RPMI8226 (cell line): ENCODE data around the gene JPT1.
"Not testable (repeated sequence)": the region's sequence is repeated elsewhere in the genome, so short reads cannot be mapped to it uniquely, and the experiment has no call there.

Experiments
- DNase-seq: peaks from one replicate; pipeline ENCODE4 v3.0.0-alpha.2; 2015

Gene JPT1

DNA sequence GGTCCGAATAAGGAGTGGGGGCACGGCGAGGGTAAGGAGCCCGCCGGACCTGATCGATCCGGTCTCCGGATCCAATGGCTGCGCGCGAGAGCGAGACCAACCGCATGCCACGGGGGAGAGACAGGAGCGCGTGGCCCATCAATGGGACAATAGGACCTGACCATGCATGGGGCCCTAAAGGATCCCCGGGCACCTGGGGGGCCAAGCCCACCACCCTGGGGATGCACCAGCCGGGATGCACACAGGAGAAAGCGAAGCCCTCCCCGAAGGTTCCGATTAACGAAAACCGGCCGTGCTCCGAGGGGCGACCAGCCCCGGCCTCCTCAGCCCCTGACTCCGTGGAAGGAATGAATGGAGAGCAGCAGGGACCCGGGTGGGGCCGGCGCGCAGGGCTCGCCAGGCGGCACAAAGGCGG is 525 bp downstream of the JPT1 start:
- peak; percentile 49 for DNase-seq

DNA sequence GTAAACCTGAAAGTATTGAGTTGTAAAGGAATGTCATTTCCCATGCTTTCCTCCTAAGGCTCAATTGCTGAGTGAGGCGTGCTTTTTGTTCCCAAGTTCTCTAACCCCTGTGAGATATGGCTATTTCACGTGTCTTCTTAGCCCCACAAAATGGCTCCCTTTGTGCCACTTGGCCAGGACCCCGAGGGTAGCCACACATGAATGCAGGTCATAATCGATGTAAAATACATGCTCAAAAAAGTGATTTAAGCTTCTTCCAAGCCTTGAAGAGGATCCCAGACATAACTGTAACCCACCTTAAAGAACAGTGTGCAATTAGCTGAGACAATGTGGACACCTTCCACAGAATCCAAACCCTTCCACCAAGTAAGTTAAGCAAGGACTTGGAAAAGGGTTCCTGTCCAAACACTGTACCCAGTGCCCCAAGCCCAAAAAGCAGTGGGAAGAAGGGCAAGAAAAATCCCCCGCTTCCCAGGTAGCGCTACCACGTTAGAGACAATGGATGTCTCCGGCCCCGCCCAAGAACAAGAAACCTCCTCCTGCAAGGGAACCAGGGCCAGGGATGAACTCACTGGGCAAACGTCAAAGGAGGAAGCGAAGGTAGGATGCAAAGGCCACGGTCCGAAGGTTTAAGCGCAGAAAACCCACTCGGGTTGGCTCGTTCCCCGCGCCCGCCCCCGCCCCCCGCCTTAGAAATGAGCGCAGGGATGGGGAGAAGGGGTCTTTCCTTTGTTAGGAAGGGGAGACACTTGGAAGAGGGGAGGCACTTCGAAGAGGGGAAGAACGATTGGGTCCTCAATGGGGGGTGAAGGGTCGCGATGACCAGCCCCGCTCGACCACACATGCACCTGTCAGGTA is 1.2 kb downstream of the JPT1 start:
- peak; percentile 70 for DNase-seq

DNA sequence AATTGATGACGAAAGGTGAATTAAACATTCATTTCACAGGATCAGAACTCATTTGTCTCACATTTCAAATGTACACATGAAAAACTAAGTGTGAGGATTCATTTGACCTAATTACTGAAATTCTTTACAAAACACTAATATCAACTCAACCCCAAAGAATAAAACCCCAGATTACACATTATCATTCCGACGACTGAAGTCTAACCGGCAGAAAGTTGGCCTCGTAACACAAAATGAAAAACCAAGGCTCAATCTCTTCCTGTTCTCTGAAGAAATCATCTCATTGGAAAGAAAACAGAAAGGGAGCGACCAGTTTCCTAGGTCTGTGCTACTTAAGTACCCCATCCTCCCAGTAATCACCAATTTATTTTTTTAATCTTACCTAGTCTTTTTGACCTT is 1.8 kb downstream of the JPT1 start:
- DNase-seq, result no peak

DNA sequence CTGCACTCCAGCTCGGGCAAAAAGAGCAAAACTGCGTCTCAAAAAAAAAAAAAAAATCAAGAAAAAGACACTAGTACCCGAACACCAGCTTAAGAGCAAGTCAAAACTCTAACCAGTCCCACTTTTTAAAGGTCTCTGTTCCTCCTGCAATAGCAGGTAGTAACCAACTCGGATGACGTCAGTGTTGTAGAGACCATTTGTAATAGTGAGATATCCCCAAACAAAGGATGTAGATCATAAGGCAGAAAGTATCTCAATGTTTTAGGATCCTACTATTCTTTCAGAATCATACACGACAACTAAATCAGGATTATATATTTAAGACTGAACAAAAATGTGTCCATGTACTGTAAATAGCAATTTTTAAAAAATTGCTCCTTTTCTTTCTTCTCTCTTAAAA is 2.4 kb downstream of the JPT1 start:
- no peak for DNase-seq

DNA sequence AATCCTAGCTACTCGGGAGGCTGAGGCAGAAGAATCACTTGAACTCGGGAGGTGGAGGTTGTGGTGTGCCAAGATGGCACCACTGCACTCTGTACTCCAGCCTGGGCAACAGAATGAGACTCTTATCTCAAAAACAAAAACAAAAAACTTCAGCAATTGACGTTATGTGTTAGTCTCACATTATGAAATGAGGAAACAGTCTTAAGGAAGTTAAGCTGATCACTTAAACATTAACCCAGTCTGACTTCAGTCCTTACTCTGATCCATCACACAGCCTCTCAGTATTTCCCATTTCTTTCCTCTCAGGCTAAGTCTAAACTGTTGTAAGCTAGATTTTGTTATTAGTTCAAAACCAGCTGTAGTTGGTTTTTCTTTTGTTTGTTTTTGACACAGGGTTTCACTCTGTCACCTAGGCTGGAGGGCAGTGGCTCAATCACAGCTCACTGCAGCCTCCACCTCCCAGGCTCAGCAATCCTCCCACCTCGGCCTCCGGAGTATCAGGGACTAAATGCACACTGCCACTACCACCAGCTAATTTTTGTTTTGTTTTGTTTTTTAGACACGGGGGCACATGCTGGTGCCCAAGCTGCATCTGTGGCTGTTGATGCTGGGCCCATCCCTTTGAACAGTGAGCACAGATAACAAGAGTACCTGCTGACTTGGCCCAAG is 6.3 kb downstream of the JPT1 start:
- DNase-seq, result no peak

DNA sequence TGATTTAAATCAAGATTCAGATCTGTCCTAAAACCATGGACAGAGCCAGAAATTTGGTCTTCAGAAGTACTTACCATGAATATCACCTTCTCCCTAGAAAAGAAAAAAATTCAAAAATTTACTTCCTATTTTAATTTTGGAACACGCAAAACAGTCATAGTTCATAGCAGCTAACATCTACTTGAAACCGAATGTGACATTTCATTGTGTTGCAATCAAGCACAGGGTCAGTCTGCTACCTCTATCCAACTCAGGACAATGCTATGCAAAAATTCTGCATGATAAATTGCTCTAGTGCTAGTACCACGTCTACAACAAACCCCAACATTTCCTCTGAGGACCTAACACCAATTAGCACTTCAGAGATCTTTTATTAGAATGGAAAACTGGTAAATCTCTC is 7.7 kb downstream of the JPT1 start:
- DNase-seq, result no peak

DNA sequence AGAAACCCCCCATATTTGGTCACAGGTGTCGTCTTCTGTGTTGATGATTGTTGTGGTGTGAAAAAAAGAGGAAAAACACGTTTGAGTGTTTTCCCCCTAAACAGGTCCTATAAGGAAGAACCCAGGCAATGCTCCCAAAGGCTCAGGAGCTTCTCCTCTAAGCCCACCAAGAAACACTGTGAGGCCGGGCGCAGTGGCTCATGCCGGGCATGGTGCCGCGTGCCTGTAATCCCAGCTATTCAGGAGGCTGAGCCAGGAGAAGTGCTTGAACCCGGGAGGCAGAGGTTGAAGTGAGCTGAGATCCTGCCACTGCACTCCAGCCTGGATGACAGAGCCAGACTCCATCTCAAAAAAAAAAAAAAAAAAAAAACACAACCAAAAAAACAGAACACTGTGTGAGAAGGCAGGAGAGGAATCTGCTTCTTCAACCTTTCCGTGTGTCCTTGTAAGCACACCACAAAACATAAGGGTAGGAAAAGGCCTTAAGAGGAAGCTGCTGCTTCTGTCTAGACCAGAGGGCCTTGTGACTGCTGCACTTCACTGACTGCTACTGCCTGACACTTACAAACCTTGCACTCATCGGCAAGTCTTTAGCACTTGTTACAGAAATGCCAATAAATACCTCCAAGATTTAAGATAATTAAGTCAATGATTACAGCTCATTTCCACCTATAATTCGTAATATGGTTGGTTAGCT is 9.3 kb downstream of the JPT1 start:
- DNase-seq, result no peak

DNA sequence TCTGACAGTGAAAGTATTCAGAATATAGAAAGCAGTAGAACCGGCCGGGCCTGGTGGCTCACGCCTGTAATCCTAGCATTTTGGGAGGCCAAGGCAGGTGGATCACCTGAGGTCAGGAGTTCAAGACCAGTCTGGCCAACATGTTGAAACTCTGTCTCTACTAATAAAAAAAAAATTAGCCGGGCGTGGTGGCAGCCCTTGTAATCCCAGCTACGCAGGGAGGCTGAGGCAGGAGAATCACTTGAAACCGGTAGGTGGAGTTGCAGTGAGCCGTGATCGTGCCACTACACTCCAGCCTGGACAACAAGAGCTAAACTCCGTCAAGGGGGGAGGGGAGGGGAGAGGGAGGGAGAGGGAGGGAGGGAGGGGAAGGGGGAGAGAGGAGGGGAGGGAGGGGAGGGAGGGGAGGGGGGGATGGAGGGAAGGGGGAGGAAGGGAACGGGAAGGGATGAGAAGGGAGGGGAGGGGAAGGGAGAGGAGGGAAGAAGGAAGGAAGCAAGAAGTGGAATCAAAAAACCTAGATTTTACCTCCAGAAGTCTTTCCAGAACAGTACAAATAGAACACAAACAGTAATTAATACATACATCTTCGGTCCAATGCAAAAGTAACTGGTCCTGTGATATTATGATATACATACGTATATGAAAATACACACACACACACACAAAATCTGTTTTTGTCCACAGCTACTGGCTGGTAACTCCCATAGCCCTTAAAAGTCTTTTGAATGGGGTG is 11.9 kb downstream of the JPT1 start:
- no peak for DNase-seq

DNA sequence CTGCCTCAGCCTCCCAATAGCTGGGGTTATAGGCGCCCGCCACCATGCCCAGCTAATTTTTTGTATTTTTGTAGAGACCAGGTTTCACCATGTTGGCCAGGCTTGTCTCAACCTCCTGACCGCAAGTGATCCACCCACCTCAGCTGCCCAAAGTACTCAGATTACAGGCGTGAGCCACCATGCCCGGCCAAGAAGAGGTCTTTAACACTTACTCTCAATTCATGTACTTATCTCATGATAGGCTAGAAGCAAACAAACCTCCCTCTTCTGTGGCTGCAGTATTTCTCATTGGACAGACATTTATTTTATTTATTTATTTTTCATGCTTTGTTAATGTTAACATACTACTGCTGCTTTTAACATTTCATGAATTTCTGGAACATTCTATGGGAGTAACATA is 15.8 kb downstream of the JPT1 start:
- no peak for DNase-seq

DNA sequence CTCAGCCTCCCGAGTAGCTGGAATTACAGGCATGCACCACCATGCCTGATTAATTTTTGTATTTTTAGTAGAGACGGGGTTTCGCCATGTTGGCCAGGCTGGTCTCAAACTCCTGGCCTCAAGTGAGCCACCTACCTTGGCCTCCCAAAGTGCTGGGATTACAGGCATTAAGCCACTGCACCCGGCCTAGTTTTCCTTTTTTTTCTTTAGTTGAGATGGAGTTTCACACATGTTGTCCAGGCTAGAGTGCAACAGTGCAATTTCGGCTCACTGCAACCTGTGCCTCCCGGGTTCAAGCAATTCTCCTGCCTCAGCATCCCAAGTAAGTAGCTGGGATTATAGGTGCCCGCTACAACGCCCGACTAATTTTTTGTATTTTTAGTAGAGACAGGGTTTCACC is 16.6 kb downstream of the JPT1 start:
- not testable (repeated sequence) for DNase-seq

DNA sequence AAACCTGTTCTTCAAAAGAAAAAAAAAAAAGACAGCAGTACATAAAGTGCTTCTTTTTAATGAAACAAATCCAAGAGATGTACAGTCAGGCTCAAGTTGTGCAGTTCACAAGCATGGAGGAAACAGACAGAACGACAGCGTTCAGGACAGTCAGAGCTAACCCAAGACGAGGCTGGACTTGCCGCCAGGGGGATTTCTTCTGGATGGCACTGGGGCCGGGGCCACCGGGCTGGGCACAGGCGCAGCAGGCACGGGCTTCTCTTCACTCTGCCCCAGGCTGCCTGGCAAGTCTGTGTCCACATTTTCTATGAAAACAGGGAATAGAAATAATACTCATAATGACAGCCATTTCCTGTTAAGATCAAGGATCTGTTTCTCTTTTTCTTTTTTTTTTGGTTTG is 18.4 kb downstream of the JPT1 start:
- DNase-seq, result no peak

DNA sequence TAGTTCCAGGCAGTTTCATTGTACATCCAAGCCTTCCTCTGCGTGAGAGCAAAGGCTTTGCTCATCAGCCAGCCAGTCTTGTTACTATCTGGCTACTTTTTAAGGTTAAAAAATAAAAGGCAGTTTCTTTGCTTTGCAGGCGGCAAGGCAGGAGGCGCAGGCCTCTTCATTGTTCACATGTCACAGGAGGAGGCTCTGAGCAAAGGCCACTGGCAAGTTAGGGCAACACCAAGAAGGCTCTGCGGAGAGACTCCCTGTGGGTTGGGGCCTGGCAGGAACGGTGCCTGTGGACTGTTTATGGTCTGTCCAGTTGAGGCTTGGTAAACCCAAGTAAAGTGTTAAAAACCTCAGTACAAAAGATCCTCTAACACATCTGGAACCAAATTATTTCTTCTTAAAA is 18.9 kb downstream of the JPT1 start:
- no peak for DNase-seq

DNA sequence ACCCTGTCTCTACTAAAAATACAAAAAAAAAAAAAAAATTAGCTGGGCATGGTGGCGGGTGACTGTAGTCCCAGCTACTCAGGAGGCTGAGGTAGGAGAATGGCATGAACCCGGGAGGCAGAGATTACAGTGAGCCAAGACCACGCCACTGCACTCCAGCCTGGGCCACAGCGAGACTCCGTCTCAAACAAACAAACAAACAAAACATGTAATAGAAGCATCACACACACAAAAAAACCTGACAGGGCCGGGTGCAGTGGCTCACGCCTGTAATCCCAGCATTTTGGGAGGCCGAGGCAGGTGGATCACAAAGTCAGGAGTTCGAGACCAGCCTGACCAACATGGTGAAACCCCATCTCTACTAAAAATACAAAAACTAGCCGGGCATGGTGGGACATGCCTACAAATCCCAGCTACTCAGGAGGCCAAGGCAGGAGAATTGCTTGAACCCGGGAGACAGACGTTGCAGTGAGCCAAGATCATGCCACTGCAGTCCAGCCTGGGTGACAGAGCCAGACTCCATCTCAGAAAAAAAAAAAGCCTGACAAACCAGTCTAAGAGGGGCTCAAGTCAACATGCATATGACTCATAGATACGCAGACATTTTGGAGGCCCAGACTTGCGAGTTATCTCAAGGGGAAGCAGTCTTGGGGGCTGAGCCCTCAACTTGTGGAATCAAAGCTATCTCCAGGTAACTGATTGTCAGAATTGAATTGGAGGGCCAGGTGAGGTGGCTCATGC is 20.5 kb downstream of the JPT1 start:
- DNase-seq, result not testable (repeated sequence)

DNA sequence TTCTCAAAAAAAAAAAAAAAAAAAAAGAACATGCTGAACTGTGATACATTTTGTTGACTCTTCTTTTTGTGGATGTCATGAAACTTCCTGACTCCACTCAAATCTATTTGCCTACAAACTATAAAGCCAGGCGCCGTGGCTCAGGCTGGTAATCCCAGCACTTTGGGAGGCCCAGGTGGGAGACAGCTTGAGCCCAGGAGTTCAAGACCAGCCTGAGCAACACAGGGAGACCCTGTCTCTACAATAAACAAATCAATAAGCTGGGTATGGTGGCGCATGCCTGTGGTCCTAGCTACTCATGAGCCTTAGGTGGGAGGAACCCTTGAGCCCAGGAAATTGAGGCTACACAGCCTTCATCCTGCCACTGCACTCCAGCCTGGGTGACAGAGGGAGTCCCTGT is 21.3 kb downstream of the JPT1 start:
- DNase-seq, result no peak

DNA sequence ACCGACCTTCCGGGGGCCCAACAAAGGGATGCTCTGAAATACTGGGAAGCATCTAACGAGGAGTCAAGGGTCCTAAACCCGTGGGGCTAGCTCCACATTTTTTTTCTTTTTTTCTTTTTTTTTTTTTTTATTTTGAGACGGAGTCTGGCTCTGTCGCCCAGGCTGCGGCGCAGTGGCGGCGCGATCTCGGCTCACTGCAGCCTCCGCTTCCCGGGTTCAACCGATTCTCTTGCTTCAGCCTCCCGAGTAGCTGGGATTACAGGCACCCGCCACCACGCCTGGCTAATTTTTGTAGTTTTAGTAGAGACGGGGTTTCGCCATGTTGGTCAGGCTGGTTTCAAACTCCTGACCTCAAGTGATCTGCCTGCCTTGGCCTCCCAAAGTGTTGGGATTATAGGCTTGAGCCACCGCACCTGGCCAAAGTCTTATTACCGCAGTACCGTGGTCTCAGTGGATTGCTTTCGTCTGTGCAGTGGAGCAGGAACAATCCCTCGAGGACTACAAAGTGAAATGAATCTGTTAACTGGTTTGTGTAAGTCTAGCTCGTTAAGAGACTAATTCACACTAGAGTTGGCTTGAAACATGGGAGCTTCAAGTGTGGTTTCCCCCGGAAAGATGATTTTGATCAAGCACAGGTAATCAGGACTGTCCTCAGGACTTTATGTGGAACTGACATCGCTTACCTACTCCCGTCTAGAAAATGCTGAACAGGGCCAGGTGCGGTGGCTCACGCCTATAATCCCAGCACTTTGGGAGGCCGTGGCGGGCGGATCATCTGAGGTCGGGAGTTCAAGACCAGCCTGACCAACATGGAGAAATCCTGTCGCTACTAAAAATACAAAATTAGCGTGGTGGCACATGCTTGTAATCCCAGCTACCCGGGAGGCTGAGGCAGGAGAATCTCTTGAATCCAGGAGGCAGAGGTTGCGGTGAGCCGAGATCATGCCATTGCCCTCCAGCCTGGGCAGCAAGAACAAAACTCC is 22.0 kb downstream of the JPT1 start:
- DNase-seq, result not testable (repeated sequence)

DNA sequence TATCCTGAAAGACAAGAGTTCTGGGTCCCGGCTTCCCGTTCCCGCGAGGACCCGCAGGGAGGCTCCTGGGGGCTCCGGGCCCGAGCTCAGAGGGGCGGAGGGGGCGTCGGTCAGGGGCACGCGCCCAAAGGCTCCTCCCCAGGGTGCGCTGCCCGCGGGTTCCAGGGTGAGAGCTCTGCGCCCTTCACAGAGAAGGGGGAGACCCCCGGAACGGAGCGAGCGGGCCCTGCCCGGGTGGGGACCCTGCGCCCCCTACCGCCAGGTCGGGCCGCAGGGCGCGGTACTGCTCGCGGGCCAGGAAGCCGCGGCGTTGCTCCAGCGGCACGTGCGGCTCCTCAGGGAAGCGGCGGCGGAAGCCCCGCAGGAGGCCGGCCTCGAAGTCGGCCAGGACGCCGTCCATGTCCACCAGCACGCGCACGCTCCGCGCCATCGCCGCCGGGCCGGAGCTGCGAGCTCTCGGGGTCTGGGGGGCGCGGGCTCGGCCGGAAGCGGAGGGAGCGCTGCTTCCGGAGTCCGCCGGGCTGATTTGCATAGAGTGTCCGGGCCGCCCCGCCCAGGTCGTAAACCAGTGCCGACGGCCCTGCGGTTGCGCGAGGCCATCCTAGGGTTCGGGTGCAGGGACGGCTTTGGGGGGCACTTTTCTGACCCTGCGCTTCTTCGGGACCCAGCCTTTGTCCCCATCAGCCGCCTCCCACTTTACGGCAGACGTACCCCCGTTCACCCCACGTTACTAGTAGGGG is 22.9 kb downstream of the JPT1 start, which contains the start of gene NT5C:
NT5C (minus strand) TSS at position 465 of the 740 bp plus-strand sequence; CDS start at position 430, 35 bp downstream.
- peak; percentile 89 for DNase-seq

DNA sequence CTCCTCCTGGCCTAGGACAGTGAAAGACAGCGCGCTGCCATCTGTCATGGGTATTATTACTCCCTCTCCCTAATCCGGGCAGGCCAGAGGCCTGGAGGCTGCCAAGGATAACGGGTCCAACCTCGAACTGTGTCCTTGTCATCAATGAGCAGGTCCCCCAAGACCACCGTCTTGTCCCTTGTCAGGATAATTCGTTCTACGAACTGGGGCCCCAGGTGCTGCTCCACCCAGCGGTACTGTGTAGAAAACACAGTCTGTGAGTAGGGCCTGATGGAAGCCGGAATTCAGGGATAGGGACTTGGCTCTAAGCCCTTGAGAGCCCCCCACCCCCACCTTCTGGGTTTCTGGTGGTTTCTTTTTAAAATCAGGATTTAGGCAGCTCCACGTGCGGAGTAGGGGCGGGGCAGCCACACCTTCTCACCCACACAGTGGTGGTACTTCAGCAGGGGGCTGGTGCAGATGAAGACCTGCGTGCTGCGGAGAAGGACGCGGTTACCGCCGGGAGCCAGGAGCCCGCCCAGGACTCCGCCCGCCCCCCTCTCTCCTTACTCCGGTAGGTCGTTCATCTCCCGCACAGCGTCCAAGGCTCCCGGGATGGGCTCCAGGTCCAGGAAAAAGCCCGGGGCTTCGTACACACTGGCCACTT is 23.6 kb downstream of the JPT1 start:
- DNase-seq, result peak; percentile 46

DNA sequence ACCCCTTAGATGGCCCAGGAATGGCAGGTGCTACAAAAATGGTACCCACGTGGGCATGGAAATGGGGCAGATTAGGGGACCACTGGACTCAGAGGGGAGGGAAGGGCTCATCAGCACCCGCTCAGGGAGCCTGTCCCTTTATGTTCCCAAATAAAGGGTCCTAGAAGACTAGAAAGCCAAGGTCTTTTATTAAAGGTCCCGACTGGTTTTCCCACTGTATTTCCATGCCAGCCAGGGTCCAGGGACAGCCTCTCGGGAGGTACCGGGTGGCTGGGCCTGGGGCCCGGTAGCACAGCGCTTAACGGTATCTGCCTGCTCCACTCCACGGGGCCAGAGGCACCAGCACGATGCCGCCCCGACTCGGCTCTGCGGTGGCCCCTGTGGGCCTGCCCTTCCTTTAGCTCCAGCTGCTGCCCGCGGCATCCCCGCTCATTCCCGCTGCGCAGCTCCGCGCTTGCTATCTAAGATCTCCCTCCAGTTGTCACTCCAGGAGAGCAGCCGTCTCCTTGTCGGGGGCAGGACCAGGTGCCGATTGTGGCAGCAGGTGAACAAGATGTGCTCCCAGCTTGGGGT is 24.2 kb downstream of the JPT1 start:
- no peak for DNase-seq

DNA sequence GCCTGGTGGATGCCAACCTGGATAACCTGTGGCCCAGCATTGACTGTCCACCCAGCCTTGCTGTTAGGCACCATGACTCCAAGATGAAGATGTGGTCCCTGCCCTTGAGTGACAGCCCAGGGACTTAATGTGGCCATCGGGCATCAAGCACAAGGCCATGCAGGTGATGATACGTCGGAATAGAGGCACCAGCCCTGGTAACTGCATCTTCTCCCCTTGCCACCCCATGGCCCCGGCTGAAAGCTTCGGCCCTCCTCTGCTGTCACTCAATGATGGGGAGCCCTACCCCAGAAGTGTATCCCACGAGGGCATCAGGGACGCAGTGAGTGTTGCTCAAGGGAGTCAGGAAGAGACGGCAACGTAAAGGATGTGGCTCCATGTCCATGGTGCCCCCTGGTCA is 24.7 kb downstream of the JPT1 start:
- no peak for DNase-seq
